PC-9 (cell line): ENCODE data around the gene GPRIN2.

Experiments used
- CTCF ChIP-seq: fragments of 200-600 bp; sonication (generic); conservative IDR thresholded peaks from 2 replicates; pipeline ENCODE4 v1.6.1; 2017; ENCODE audit warnings: mixed run types, antibody characterized with exemption, mild to moderate bottlenecking, moderate library complexity
- EZH2 ChIP-seq: fragments of 200-600 bp; sonication (generic); IDR thresholded peaks from 2 replicates; pipeline ENCODE4 v1.8.0; 2017; ENCODE audit warnings: antibody characterized with exemption, low read depth

- TF ChIP-seq CTCF = no peak
- TF ChIP-seq EZH2 = no peak
Observed at GRCh38 chr10:46518028-46518725, 38.3 kb downstream of the GPRIN2 start.
